HG03521 (cell line): ENCODE measurements around the gene ITGA11.

ENCODE experiments used
- ATAC-seq: cut with Tn5 transposase; IDR thresholded peaks from one replicate; pipeline ENCODE4 v1.9.1; 2021; ENCODE audit warnings: mild to moderate bottlenecking, moderate library complexity; ENCODE audit not compliant: unreplicated experiment

Gene ITGA11

DNA sequence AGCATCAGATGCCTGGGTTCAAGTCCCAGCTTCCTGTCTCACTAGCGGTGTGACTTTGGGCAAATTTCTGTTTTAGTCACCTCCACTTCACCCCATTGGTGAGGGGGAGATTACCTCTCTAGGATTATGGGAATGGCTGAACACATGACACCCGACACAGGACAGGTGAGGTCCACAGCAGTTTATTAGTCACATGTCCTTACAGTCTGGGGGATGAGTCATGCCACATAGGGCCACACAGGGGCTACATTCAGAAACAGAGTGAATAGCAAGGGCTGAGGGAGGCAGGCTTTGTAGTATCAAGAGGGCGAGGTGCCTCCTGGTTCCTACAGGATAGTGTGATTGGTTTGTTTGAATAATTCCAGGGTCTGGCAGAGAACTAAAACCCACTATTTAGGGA is 15.2 kb upstream of the ITGA11 start:
- ATAC-seq: no peak

DNA sequence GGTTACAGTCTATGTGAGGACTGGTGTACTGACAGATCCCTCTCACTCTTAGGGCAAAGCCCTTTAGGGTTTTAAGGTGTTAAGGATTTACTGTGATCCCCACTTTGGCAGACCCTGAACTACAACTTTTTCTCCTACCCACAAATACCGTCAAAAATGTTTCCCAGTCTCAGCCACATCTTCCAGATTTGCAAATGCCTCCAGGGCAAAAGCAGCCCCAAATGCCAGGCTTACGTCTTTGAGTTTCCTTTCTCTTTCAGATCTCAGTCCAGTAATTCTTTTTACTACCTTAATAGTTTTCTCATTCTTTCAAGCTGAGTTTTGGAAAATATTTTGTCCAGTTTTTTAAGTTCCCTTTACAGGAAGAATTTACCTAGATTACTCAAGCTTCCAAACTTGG is 13.4 kb upstream of the ITGA11 start:
- no peak for ATAC-seq

DNA sequence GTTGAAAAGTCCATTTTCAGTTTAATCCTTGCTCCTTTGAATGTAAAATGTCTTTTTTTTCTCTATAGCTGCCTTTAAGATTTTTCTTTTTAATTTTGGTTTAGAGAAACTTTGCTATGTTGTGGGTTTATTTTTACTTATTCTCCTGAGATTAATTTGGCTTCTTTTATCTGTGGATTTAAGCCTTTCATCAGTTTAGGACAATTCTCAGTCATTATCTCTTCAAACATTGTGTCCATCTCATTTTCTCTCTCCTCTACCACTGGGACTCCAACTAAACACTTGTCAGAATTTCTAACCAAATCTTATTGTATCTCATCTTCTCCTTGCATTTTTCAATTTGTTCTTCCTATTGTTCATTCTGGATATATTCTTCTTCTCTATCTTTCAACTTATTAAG is 12.4 kb upstream of the ITGA11 start:
- ATAC-seq: no peak

DNA sequence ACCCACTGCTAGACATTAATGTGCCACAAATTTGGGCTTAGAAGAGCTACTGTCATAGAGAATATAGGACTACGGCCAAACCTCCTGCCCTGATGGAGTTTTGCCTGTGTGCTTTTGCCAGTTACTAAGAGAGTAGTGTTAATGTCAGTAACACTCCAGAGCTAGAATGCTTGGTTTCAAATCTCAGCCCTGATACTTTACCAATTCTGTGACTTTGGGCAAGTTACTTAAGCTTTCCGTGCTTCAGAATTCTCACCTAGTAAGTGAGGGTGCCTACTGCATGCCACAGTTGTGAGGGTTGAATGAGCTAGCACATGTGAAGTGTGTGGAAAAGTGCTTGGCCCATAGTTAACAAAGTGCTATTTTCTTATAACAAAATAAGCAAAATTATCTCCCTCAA is 10.9 kb upstream of the ITGA11 start:
- no peak for ATAC-seq

DNA sequence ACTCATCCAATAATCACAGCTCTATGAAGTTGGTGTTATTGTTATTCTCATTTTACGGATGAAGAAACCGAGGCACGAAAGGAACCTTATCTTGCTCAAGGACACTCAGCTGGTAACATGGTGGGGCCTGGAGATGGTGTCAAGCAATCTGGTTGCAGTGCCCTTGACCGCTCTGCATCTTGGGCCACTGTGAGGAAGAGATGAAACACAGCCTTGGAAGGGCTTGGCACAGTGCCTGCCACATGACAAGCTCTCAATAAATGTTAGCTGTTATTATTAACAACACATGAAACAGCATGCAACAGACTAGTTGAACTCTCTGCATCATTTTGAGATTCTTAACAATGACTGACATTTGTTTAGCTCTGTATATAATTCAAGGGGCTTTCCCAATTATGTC is 10.1 kb upstream of the ITGA11 start:
- no peak for ATAC-seq

DNA sequence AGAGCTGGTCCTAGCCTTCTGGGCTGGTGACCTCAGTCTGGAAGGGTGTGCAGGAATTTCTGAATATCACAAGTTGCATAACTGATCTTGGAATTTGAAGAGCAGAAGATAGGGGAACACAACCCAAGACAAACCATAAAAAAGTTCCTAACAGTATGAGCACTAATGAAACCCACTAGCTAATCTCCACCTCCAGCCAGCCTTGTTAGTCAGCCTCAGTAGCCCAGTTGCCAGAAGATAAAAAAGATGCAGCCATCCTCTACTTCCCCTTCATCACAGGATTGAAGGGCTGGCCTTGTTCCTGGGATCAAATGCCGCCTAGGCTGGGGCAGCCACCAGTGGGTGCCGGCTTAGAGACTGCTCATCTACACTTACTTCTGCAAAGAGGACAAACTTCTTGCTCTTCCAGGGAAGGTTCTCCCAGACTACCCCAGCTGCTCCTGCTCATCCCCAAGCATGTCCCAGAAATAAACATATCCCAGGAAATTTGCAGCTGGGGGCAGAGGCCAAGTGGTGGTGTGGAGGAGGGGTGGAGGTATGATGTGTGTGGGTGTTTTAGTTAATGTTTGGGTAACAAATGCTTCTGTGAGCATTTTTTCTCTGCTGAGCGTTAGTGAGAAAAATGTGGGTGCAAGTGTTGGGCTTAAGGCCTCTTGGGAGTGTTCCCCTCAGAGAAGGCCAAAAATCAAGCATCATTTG is 9.2 kb upstream of the ITGA11 start:
- ATAC-seq: no peak

DNA sequence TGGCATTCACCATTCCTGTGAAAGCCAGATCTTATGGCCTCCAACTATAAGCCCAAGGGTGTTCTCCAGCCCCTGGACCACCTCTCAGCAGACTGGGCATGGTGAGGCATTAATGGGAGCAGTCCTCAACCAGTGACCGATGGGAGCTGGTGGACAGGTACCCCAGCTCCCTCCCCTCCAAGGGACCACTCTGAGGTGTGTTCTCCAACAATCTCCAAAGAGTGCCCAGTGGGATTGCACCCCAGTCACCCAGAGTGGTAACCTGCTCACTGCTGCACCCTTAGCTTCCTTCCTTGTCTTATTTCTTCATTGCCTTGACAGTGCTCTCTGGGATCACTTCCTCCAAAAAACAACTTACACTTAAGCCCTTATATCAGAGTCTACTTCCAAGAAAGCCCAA is 8.2 kb upstream of the ITGA11 start:
- ATAC-seq: no peak

DNA sequence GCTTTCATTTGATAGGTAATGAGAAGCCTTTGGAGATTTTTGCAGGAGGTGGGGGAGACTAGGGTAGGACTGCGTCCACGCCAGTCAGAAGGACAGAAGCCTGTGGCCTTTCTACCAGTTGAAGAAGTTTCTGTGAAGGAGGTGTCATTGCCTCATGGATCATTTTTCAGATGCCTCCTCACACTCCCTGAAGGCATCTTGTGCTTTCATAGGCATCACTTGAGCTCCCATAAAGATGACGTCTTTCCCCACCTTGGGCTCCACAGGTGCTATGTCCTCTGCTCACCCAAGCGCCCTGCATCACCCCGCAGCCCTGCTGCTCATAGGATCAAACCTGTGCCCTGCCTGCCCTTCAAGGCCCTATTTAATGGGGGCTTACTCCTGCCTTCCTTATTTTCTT is 7.5 kb upstream of the ITGA11 start:
- ATAC-seq: no peak

DNA sequence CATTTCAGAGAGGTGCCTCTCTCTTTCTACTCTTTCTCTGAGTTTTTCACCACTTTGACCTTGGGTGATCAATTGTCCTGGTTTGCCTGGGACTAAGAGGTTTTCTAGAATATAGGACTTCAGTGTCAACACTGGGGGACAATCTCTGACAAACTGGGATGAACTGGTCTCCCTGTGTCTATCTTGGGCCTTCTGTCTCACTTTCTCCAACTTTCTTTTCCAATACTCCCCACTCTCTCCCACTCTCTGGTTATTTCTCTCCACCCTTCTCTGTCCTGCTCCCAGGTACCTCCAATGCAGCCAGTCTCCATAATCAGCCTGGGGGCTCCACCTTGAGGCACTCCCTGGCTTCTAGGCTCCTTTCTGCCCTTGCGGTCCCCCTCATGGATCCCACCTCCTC is 4.7 kb upstream of the ITGA11 start:
- no peak for ATAC-seq

DNA sequence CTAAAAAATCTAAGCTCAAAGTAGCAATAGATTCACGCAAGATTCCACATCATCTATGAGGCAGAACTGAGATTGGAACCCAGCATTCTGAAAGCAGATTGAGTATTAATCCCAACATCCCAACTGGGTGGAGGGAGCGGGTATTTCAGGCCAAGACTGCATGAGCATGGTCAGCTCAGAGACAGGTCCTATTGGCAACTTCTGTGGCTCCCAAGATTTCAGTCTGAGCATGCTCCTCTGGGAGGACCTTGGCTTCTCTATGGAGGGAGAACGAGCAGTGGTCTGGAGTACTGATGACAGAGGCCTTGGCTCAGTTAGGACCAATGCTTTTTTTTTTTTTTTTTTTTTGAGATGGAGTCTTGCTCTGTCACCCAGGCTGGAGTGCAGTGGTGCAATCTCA is 4.0 kb upstream of the ITGA11 start:
- no peak for ATAC-seq

DNA sequence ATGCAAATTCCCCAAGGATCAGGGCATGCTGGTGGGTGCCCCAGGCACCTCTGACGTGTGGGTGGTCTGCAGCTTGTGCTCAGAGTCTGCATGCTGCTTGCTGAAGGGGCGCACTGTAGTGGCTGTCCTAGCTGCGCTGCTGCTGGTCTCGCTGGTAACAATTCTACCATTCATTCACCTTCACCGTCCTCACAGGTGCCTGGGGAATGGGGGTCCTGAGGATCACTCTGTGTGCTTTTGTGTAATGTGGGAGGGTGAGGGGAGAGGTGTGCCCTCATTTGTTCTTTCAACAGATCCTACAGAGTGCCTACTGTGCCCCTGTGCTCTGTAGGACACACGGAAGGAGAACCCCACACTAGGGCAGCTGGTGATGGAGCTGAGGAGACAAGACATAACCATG is 2.1 kb upstream of the ITGA11 start:
- ATAC-seq: no peak

DNA sequence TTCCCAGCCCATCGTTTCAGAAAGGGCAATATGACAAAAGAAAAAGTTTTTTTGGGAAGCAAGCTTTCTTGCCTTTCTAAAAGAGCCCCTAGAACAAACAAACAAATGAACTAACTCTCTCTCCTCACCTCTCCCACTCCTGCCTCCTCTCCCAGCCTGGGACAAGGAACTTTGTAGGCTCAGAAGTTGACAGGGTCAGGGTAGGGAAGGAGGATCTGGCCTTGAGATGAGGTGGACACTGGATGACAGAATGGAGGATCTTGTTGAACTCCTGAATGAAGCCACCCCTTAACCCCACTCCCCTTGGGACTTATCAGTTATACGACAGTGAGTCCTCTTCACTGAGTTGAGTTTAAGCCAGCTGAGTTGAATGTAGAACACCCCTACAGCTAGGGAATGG is 1.6 kb upstream of the ITGA11 start:
- ATAC-seq: no peak

DNA sequence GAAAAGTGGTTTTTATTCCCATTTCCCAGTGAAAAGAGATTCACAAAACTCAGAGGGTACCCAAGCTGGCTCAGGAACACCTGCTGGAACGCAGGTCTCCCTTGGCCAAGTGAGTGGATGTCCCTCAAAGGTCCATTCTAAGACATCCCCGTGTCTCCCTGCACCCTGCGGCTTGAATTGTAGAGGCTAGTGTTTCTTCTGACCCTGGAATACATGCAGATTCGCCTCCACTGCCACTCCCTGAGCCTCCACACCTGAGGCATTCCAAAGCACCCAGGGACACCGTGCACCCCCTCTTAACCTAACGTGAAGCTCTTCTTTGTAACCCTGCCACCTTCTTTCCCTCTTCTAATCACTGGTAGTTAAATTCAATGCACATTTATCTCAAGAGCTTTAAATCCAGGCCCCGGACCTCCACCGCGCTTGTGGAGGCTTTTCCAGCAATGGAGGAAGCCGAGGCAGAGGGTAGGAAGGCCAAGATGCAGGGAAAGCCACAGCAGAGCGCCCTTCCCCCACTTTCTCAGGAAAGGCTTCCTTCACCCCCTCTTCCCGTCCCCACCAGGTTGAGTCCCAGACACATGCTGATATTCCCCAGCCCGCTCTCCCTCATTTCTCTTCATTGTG is 590 bp upstream of the ITGA11 start:
- ATAC-seq: no peak

DNA sequence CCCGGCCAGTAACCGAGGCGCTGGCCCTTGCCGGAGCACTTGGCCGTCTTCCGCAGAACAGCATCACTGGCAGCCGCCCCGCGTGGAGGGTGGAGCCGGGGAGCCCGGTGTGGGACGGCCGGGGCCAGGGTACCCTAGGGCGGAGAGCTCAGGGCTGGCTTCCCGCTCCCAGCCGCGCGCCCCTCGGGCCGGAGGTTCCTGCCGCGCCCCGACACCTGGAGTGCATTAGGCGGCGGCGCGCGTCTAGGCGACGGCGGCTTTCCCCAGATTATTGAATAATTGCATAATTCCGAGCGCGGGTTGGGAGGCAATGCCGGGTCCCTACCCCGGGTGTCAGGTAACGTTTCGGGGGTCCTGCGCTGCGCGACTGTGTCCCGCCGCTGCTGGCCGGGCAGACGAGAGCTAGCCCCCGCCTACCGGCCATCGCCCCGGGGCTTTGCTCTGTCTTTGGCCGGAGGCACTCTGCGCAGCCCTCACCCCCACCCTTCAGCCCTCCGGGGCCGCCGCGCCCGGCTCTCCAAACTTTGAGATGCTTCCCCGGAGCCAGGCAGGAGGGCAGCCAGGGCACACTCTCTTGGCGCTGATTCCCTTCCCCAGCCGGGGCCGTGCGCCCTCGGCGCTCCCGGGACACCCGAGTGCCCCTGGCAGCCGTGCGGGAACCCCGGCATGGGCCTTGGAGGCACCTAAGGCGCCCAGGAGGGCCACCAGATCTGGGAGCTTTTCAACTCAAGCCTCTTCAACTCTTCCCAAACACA is 749 bp downstream of the ITGA11 start:
- no peak for ATAC-seq

DNA sequence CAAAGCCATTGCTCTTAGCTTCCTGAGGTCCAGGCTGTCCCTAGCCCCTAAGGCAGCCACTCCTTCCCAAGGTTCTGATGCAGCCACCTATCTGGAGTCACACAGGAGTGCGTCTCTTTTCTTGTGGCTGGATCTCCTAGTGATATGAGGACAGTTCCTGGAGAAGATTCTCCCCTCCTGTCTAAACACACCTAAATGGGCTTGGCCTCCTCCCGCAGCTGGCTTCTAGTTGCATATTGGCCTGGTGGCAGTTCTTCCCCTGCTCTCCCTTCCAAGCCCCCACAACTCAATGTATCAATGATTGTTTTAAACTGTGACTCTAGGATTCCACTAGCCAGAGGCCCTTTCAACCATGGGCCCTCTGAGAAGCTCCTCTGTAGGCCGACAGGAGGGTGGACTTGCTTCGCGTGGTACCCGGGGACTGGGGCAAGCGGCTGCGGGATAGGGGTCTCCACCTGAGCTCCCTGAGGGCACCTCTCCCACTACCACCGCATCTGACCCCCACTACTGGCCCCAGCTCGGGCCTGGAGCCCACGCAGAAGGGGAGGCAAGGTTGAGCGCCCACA is 1.4 kb downstream of the ITGA11 start:
- ATAC-seq: no peak

DNA sequence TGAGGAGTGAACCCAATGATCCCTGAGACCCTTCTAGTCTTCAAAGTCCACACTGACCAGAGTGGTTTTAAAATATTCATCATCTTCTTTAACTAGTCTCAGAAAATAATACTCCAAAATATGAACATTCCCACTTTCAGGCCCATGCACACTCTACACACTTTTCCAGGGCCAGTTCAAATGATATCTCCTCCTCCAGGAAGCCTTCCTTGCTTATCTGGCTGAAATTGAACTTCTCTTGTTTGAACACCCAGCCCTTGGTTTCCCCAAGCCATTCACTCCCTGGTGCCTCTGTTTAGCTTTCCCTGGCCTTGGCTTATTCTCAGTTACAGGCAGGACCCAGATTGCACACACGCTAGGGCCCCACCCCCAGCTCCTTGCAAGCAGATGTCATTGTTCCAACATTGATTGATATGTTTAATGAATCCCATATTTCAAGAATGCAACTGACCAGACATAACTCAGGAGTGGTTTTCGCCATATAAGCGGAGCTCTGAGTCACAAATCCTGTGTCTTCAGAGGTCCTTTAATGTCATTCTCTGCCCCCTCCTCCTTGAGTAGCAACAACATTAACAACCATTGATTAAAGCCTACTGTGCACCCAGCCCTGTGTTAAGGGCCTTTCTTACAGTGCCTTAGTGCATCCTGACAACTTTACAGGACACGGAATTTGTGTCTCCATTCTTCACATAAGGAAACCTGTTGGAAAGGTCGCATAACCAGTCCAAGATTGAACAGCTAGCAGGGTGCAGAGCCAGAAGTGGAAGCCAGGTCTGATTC is 2.1 kb downstream of the ITGA11 start:
- no peak for ATAC-seq

DNA sequence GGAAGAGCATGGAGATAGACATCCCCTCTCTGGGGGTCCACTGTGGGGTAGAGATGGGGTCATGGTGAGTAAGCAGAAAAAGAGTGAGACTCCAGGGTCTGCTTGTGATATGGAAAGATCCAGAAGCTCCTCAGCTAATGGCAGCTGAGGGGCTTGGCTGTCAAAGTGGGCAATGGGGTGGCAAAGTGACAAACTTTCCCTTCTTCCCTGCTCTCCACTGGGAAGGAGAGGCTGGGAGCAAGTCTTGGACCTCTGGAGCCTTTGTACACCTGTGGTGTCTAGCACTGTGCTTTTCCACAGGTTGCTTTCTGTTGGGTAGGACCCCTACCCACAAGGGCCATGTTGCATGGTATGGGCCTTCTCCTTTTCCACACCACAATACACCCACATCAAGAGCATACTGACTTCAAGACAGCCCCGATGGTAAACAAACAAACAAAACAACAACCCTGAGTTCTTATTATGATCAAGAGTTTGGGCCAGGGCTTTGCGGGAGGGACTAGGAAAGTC is 3.5 kb downstream of the ITGA11 start:
- no peak for ATAC-seq

DNA sequence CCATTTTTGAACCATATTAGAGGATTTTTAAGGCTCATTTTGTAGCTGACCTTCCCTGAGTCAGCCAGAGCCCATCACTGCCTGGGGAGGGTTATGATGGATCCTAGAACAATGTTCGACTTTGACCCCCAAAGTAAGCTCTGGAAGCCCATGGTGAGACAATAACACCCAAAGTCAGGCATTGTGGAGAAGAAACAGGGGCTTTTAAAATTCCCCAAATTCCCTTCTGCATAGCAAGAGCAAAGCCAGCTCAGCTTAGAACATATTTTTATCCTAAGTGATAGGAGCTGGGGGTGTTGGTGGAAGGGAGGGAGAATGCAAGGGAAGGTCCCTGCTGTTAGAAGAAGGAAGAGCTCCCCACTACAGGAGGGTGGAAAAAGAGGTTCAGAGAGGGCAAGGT is 4.0 kb downstream of the ITGA11 start:
- no peak for ATAC-seq

DNA sequence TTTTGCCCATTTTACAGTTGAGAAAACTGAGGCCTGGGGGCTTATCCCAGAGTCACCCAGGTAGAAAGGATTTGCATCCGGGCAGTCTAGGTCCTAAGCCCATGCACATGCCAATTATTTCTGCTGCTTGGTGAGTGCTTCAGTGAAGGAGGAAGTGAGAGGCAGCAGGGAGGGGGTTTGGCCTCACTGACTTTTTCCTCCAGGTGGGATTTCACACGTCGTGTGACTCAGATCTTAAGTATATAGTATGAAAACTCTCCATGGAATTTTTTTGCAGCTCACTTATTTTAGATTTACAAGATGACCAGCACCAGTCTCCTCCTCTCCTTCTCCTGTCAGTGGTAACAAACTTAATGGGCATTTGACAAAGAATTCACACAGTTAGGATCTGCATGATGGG is 4.6 kb downstream of the ITGA11 start:
- ATAC-seq: no peak

DNA sequence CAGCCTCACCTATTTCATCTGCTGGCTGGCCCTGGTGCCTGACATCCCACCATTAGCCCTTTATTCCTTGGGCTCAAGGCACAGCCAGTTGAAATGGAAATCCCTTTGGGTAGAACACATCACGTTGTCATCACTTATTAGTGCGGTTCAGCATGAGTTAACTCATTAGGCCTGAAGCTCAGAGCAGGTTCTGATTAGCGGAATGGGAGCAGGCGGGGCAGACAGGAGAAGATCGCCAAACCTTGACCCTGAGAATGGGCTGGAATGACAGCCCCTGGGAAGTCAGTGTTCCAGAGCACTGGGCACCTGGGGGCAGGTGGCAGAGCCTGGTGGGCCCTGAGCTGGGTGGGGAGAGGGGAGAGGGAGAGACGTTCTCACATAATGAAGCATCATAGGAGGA is 5.8 kb downstream of the ITGA11 start:
- ATAC-seq: no peak

DNA sequence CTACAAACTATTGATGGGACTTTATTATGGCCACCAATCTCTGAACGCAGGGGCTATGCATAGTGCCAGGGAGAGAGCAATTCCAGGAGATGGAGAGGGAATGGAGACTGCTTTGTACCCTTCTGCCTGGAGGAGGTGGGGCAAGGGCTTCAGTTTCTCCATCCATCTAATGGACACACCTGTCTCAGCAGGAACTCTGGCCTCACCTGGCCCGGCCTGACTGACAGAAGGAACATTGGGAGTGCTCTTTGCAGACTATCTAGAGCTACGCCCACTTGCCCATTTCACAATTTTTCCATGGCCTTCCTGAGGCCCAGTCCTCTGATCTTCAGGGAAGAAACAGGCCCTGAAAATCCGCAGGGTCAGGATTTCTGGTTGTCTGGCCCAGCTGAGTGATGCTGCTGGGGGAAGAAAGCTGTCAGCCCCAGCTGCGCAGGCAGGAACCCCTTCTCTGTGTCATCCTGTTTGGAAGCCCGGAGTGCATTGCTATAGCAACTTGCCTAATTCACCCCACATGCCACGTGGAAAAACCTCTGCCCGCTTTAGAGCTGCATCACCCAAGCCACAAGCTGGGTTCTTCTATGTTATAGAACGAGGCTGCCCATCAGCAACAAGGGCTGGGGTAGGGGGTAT is 6.4 kb downstream of the ITGA11 start:
- no peak for ATAC-seq
